ENCODE results near the gene CNTROB.

Gene CNTROB, protein sequence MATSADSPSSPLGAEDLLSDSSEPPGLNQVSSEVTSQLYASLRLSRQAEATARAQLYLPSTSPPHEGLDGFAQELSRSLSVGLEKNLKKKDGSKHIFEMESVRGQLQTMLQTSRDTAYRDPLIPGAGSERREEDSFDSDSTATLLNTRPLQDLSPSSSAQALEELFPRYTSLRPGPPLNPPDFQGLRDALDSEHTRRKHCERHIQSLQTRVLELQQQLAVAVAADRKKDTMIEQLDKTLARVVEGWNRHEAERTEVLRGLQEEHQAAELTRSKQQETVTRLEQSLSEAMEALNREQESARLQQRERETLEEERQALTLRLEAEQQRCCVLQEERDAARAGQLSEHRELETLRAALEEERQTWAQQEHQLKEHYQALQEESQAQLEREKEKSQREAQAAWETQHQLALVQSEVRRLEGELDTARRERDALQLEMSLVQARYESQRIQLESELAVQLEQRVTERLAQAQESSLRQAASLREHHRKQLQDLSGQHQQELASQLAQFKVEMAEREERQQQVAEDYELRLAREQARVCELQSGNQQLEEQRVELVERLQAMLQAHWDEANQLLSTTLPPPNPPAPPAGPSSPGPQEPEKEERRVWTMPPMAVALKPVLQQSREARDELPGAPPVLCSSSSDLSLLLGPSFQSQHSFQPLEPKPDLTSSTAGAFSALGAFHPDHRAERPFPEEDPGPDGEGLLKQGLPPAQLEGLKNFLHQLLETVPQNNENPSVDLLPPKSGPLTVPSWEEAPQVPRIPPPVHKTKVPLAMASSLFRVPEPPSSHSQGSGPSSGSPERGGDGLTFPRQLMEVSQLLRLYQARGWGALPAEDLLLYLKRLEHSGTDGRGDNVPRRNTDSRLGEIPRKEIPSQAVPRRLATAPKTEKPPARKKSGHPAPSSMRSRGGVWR

DNA sequence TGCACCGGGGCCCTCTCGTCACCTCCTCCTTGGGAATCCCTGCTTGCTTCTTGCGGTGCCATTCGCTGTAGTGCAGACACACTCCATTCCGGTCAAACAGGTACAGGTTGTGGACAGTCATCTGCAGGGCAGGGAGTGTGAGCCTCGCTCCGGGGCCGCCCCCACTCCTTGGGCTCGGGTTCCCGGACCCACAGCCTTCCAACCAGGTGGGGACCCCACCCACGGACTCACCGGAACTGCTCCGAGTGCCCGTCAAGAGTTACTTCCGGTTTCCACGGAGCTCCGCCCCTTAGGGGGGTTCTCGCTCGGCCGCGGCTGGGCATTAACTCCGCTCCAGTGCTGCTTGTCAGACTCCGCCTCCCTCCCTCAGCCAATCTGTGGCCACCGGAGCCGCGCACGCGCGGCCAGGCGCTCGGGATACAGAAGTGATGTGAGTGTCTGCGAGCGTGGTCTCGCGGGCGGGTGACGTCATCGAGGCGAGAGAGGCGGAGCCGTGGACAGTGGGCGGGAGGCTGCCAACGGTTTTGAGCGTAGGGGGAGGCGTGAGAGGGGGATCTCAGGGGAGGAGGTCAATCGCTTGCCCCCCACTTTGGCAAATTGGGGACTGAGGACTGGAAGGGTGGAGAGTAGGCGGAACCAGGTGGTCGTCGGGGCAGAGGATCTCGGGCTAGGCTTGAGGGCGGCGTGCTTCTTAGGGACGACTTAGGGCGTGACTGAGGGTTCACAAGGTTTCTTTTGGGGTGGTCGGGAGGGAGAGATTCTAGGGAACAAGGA is at the start of gene CNTROB, which contains the start of gene TRAPPC1:
Gene CNTROB, plus strand, starts transcription at position 498 of the 774 bp plus-strand sequence. CDS start 874 bp downstream, outside the sequence.
Gene TRAPPC1, minus strand, starts transcription at position 238 of the 774 bp plus-strand sequence. Its CDS starts 117 bp downstream, at position 121.
- peak; percentile 99 for DNase-seq (ENCODE audit: low read depth)

DNA sequence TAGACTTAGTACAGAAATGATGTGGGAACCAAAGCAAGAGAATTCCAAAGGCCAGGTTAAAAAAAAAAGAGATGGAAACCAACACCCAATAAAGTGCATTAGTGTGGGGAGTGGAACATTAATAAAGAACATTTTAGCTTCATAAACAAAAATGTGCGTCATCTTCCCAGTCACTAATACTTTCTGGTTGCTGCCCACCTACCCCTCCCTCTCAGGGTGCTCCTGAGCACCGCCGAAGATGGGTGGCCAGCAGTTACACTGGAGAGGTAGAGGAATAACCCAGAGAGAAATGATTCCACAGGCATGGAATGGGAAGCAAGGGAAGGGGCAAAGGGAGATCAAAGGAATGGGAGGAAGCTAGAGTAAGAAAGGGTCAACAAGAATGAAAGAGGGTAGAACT is 49.4 kb upstream of the CNTROB start:
- peak; percentile 31 for DNase-seq (ENCODE audit: low read depth)

GRCh38 chr17:7883781-7884386 is 48.1 kb upstream of the CNTROB start:
- DNase-seq (ENCODE audit: low read depth) = peak; percentile 49

- DNase-seq (ENCODE audit: low read depth) = no peak
Measured at GRCh38 chr17:7884581-7885366, 47.2 kb upstream of the CNTROB start.

DNA sequence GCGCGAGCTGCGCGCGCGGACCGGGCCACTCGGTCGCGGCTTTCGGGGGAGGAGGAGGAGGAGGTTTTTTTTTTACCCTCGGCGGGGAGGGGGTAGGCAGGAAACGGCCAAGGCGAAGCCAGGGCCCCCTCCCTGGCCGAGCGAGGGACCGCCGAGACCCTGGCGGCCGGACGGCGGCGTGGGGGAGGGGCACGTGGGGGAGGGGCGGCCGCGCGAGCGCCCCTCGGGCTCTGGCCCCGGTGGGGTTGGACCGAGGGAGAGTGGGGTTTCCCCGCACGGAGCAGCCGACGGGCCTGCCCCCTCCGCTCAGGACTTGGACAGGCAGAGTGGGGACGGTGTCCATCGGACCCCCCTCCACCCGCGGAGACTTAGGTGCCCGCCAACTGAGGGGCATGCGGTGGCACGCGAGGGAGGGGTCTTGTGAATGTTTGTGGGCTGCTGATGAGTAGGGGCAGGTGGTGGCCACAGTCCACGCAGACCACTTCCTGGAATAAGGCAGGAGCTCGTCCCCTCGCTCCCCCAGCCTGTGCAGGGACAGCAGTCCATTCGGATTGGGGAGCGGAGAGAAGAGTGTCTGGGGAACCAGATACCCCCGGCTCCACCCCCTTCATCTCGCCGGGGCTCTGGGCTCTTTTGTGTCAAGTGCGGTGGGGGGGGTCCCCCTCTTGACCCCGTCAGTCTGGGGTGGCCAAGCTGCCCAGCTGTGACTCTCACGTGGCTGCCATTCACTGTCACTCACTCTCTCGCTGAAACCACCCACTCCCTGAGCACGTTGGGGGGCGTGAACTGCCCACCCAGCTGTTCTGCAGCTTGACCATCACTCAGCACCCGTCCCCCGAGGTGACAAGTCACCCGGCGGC is 46.4 kb upstream of the CNTROB start:
- no peak for DNase-seq (ENCODE audit: low read depth)

- DNase-seq (ENCODE audit: low read depth) = no peak
Measured at GRCh38 chr17:7886227-7887037, 45.6 kb upstream of the CNTROB start.

DNA sequence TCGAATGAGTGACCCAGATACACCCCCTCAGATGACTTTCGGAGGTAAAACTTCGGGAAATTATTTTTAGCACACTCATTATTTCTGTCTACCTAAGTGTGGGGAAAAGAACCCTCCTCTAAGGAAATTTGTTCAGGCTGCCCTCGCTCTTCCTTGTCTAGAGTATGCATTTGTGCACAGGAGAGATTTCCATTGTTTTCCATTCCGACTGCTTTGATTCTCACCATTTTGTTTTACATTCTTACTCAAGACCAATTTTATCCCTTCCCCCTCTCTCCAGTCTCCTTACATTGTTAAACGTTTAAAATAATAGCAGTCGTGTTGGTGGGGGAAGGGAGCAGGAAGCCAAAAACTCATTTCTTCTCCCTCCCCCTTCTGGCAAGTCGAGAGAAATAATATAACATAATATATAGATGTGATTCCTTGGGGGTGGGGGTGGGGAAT is 44.9 kb upstream of the CNTROB start:
- no peak for DNase-seq (ENCODE audit: low read depth)

GRCh38 chr17:7887482-7888183 is 44.4 kb upstream of the CNTROB start:
- peak; percentile 97 for DNase-seq (ENCODE audit: low read depth)

GRCh38 chr17:7888184-7888920 is 43.7 kb upstream of the CNTROB start, which contains the start of gene CHD3:
TSS of gene CHD3 (plus strand) at chr17:7888789. CDS start at chr17:7889001, 212 bp downstream.
- DNase-seq (ENCODE audit: low read depth) = peak; percentile 46

DNA sequence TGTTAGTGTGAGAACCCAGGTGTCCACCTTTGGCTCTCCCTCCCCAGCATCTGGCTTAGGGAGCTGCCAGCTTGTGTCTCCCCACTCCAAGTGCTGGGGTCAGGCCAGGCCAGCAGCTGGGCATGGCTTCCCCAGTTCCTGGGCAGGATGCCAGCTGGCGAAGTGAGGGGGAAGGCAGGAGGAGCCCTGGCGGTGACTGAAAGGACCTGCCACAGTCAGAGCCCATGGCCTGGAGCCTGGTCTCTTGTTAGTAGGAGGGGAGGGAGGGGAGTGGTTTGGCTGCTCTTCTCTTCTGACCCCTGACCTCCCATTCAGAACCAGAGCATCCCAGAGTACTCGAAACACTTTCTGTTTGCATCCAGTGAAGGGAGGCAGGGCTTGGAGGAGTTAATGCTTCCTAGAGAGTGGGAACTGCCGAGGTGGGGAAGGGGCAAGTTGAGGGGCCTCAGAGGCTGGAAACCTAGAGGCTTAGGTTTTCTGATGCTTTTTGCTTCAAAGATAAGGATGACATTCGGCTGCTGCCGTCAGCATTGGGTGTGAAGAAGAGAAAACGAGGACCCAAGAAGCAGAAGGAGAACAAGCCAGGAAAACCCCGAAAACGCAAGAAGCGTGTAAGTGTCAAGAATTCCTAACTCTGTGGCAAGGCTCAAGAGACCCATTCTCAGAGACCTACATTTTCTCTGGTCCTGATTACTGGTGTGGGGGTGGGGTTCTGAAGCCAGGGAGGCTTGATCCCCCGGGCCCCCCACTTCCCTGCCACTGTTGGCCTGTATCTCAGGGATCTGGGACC is 42.6 kb upstream of the CNTROB start:
- peak; percentile 79 for DNase-seq (ENCODE audit: low read depth)

GRCh38 chr17:7893187-7893880 is 38.7 kb upstream of the CNTROB start:
- DNase-seq (ENCODE audit: low read depth) = no peak

- DNase-seq (ENCODE audit: low read depth) = no peak
Measured at GRCh38 chr17:7894226-7894625, 37.8 kb upstream of the CNTROB start.

DNA sequence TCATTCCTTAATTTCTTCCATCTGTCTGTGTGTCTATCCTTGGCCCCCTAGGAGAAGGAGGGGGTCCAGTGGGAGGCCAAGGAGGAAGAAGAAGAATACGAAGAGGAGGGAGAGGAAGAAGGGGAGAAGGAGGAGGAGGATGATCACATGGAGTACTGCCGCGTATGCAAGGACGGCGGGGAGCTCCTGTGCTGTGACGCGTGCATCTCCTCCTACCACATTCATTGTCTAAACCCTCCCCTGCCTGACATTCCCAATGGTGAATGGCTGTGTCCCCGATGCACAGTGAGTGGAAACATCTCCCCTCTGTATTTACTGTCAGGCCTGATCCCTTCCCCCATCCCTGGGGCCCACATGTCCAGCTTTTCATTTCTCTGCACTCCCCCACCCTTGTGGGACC is 37.1 kb upstream of the CNTROB start:
- DNase-seq (ENCODE audit: low read depth) = no peak

DNA sequence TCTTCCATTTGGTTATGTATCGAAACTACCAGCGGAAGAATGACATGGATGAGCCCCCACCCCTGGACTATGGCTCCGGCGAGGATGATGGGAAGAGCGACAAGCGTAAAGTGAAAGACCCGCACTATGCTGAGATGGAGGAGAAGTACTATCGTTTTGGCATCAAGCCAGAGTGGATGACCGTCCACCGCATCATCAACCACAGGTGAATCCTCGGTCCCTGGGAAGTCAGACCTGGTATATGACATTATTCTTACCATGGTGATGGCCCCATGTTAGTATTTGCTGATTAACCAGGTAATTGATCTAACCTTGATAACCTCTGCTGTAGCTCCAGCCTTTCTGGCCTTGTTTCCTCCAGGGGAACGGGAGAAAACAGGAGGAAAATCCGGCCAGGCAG is 34.9 kb upstream of the CNTROB start:
- no peak for DNase-seq (ENCODE audit: low read depth)

DNA sequence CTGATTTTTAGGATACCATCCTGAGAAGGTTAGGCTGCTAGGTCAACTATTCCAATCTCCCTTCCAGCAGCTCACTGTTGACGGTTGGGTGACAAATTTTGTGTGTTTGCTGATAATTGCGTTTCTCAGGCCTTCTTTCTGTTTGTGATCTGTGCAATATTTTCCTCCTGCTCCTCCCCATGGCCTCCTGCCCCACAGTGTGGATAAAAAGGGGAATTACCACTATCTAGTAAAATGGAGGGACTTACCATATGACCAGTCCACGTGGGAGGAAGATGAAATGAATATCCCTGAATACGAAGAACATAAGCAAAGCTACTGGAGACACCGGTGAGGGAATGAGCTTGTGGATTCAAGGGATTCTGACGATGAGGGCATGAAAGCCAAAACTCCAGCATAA is 34.2 kb upstream of the CNTROB start:
- DNase-seq (ENCODE audit: low read depth) = peak; percentile 75

All from iris pigment epithelial cell (primary cell).